Neural progenitor cell (in vitro differentiated cells): Measurements from ENCODE around the gene AHRR.
"Not testable (repeated sequence)": the region's sequence is repeated elsewhere in the genome, so short reads cannot be mapped to it uniquely, and the experiment has no call there.

Experiments used
- EZH2 ChIP-seq: fragments of 200-600 bp; sonication (generic); IDR thresholded peaks from 2 replicates; pipeline ENCODE4 v1.6.1; 2017; ENCODE audit warnings: antibody characterized with exemption, mild to moderate bottlenecking, moderate library complexity
- EZH2phosphoT487 ChIP-seq: fragments of 200-600 bp; sonication (generic); IDR thresholded peaks from 2 replicates; pipeline ENCODE4 v1.6.1; 2017; ENCODE audit warnings: antibody characterized with exemption
- TF ChIP-seq, protein P1 (sequence below): fragments of 200-600 bp; sonication (generic); IDR thresholded peaks from 2 replicates; pipeline ENCODE4 v1.5.1; 2017; ENCODE audit warnings: antibody characterized with exemption, mild to moderate bottlenecking

DNA sequence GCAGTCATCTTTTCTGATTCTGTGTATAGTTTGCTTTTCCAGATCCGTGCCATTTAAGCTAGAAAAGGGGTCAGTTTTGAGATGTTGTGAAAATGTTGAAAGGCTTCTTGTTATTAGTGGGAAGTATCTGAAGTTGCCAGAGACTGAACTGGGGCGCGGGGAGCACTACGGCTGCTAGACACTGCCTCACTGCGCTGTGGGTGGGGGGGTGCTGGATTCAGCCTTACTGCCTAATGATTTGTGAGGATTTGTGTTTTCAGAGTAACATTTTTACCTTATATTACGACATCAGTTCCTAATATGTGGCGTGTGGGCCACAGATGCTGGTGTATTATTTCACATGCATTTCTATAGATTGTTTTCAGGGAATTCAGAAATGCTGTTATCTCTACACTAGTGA, 48.0 kb upstream of the AHRR start:
- TF ChIP-seq, protein P1, sequence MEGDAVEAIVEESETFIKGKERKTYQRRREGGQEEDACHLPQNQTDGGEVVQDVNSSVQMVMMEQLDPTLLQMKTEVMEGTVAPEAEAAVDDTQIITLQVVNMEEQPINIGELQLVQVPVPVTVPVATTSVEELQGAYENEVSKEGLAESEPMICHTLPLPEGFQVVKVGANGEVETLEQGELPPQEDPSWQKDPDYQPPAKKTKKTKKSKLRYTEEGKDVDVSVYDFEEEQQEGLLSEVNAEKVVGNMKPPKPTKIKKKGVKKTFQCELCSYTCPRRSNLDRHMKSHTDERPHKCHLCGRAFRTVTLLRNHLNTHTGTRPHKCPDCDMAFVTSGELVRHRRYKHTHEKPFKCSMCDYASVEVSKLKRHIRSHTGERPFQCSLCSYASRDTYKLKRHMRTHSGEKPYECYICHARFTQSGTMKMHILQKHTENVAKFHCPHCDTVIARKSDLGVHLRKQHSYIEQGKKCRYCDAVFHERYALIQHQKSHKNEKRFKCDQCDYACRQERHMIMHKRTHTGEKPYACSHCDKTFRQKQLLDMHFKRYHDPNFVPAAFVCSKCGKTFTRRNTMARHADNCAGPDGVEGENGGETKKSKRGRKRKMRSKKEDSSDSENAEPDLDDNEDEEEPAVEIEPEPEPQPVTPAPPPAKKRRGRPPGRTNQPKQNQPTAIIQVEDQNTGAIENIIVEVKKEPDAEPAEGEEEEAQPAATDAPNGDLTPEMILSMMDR = not testable (repeated sequence)
- not testable (repeated sequence) for TF ChIP-seq EZH2, EZH2phosphoT487
